HepG2 (cell line): ENCODE data around the gene MAP2K7. TPM values are rescaled to one million over a fixed set of nuclear protein-coding genes. Genes with fewer than 3 reads are reported as not detected.

Experiments used
- EED ChIP-seq: sonication (generic); formaldehyde crosslinking; IDR thresholded peaks from 2 replicates; pipeline ENCODE4 v1.5.0; 2020; ENCODE audit warnings: mild to moderate bottlenecking, missing genetic modification reagents
- ELF1 ChIP-seq: sonication (generic); formaldehyde crosslinking; IDR thresholded peaks from 2 replicates; pipeline ENCODE4 v1.4.0; 2020; ENCODE audit warnings: missing genetic modification reagents
- NFYB ChIP-seq: sonication (generic); formaldehyde crosslinking; IDR thresholded peaks from 2 replicates; pipeline ENCODE4 v1.4.0; 2020; ENCODE audit warnings: missing genetic modification reagents
- NRL ChIP-seq: sonication (generic); formaldehyde crosslinking; IDR thresholded peaks from 2 replicates; pipeline ENCODE4 v1.5.0; 2020; ENCODE audit warnings: missing genetic modification reagents, mild to moderate bottlenecking, moderate library complexity, borderline replicate concordance
- PAWR ChIP-seq: sonication (generic); formaldehyde crosslinking; IDR thresholded peaks from 2 replicates; pipeline ENCODE4 v1.4.0; 2020; ENCODE audit warnings: missing genetic modification reagents, mild to moderate bottlenecking, borderline replicate concordance
- PAX8 ChIP-seq: sonication (generic); formaldehyde crosslinking; IDR thresholded peaks from 2 replicates; pipeline ENCODE4 v1.8.0; 2022; ENCODE audit warnings: mild to moderate bottlenecking, missing genetic modification reagents, borderline replicate concordance
- RXRA ChIP-seq: sonication (generic); formaldehyde crosslinking; IDR thresholded peaks from 2 replicates; pipeline ENCODE4 v1.5.1; 2020; ENCODE audit warnings: missing genetic modification reagents
- ZBTB3 ChIP-seq: sonication (generic); formaldehyde crosslinking; IDR thresholded peaks from 2 replicates; pipeline ENCODE4 v1.4.0; 2020; ENCODE audit warnings: low read depth, mild to moderate bottlenecking, moderate library complexity, missing genetic modification reagents, borderline replicate concordance
- ZC3H4 ChIP-seq: sonication (generic); formaldehyde crosslinking; IDR thresholded peaks from 2 replicates; pipeline ENCODE4 v1.4.0; 2020; ENCODE audit warnings: missing genetic modification reagents, borderline replicate concordance
- ZNF12 ChIP-seq: sonication (generic); formaldehyde crosslinking; IDR thresholded peaks from 2 replicates; pipeline ENCODE4 v1.5.0; 2020; ENCODE audit warnings: missing genetic modification reagents
- ZNF160 ChIP-seq: sonication (generic); formaldehyde crosslinking; IDR thresholded peaks from 2 replicates; pipeline ENCODE4 v1.8.0; 2022; ENCODE audit warnings: mild to moderate bottlenecking, inconsistent platforms, missing genetic modification reagents
- ZNF234 ChIP-seq: sonication (generic); formaldehyde crosslinking; conservative IDR thresholded peaks from 2 replicates; pipeline ENCODE4 v1.5.1; 2020; ENCODE audit warnings: mild to moderate bottlenecking, missing genetic modification reagents
- ZNF333 ChIP-seq: sonication (generic); formaldehyde crosslinking; IDR thresholded peaks from 2 replicates; pipeline ENCODE4 v1.4.0; 2020; ENCODE audit warnings: mild to moderate bottlenecking, missing genetic modification reagents, borderline replicate concordance
- ZNF564 ChIP-seq: sonication (generic); formaldehyde crosslinking; IDR thresholded peaks from 2 replicates; pipeline ENCODE4 v1.8.1; 2023; ENCODE audit warnings: mild to moderate bottlenecking, missing genetic modification reagents
- ZNF607 ChIP-seq: sonication (generic); formaldehyde crosslinking; IDR thresholded peaks from 2 replicates; pipeline ENCODE4 v1.5.1; 2020; ENCODE audit warnings: missing genetic modification reagents, mild to moderate bottlenecking, borderline replicate concordance
- ZNF761 ChIP-seq: sonication (generic); formaldehyde crosslinking; conservative IDR thresholded peaks from 2 replicates; pipeline ENCODE4 v1.4.0; 2020; ENCODE audit warnings: mild to moderate bottlenecking, missing genetic modification reagents
- polyA plus RNA-seq, 8 experiments: library from polyadenylated mRNA; depleted of rRNA in 3 of 8; stranded (reverse) in 7 of 8; unstranded in 1 of 8; fragments of >200 nt; fragmentation: Illumina TruSeq in 4 of 8; extraction: Trizol in 4 of 8; gene quantifications; 2 replicates each; pipeline versions ENCODE4 v1.2.1 to v1.2.3, GENCODE V29; 2011 to 2016; ENCODE audit warnings: low read depth in 4 of 8, missing spikeins in 1 of 8, mixed read lengths in 1 of 8; ENCODE audit not compliant: insufficient read depth in 1 of 8
- total RNA-seq, 5 experiments: library from RNA; depleted of rRNA; stranded (reverse); fragments of >200 nt; fragmentation: Illumina TruSeq; extraction: Trizol; gene quantifications; 2 replicates each; pipeline ENCODE4 v1.2.3, GENCODE V29; 2016; ENCODE audit warnings: low read depth in 1 of 5
- TF ChIP-seq, protein P1 (sequence below): sonication (generic); formaldehyde crosslinking; IDR thresholded peaks from 2 replicates; pipeline ENCODE4 v1.4.0; 2020; ENCODE audit warnings: missing genetic modification reagents
- TF ChIP-seq, protein P2 (sequence below): sonication (generic); formaldehyde crosslinking; IDR thresholded peaks from 2 replicates; pipeline ENCODE4 v1.5.0; 2020; ENCODE audit warnings: mild to moderate bottlenecking, missing genetic modification reagents, moderate library complexity
- TF ChIP-seq, protein P3 (sequence below): sonication (generic); formaldehyde crosslinking; IDR thresholded peaks from 2 replicates; pipeline ENCODE4 v1.5.0; 2020; ENCODE audit warnings: missing genetic modification reagents
- TF ChIP-seq, protein P4 (sequence below): sonication (generic); formaldehyde crosslinking; IDR thresholded peaks from 2 replicates; pipeline ENCODE4 v1.9.0; 2021; ENCODE audit warnings: missing genetic modification reagents, mild to moderate bottlenecking, borderline replicate concordance
- TF ChIP-seq, protein P5 (sequence below): sonication (generic); formaldehyde crosslinking; IDR thresholded peaks from 2 replicates; pipeline ENCODE4 v1.4.0; 2020; ENCODE audit warnings: mild to moderate bottlenecking, missing genetic modification reagents

The MAP2K7 gene
- total and polyA plus RNA-seq, 2 of the 13 experiments (the other 11 are each of a cell fraction or from before 2014, with no cell fraction given): 9.0 to 10.8 TPM

DNA sequence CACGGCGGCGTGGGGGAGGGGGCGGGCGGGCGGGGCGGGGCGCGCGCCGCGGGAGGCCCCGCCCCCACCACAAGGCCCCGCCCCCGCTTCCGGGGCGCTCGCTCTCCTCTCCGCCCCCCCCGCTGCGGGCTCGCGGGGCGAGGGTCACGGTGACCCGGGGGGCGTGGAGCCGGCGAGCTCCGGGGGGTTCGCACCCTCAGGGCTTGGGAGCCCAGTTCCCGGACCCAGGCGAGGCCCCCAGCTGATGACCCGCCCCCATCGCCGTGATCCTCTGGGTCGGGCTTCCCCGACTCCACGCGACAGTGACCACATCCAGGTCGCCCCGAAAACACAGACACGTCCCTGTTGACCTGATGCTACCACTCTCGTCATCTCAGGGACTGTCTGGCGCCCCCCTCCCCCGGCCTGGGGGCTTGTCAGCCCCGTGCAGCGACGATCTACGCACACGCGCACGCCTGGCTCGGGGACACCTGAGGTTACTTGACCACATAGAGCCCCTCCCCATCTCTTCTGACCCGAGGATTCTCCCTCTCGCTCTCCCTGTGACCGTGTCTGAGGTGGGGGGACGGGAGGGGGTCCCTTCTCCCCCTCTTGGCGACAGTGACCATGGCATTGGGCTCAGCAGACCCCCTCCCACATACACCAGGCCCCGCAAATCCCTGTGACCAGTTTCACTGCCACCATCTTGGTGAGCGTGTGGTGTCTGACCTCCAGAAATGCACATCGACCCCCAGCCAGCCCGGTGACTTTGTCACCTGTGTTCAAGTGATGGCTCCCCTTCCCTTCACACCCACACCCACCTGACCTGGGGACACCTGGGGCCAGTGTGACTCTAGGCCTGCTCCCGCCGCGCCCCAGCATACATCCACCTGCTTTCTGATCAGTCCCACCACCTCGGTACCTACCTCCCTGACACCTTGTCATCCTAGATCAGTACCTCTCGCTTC is 670 bp downstream of the MAP2K7 start (continued):
- TF ChIP-seq ZNF160 (CRISPR knock-in tag): no peak
- TF ChIP-seq ZNF12 (CRISPR knock-in tag): no peak
- TF ChIP-seq ZNF564 (CRISPR knock-in tag): no peak
- no peak for TF ChIP-seq ZNF761 (CRISPR knock-in tag)
- TF ChIP-seq NRL: no peak
- TF ChIP-seq, protein P1, sequence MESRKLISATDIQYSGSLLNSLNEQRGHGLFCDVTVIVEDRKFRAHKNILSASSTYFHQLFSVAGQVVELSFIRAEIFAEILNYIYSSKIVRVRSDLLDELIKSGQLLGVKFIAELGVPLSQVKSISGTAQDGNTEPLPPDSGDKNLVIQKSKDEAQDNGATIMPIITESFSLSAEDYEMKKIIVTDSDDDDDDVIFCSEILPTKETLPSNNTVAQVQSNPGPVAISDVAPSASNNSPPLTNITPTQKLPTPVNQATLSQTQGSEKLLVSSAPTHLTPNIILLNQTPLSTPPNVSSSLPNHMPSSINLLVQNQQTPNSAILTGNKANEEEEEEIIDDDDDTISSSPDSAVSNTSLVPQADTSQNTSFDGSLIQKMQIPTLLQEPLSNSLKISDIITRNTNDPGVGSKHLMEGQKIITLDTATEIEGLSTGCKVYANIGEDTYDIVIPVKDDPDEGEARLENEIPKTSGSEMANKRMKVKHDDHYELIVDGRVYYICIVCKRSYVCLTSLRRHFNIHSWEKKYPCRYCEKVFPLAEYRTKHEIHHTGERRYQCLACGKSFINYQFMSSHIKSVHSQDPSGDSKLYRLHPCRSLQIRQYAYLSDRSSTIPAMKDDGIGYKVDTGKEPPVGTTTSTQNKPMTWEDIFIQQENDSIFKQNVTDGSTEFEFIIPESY (CRISPR knock-in tag): no peak
- no peak for TF ChIP-seq ZNF333 (CRISPR knock-in tag)
- TF ChIP-seq, protein P2, sequence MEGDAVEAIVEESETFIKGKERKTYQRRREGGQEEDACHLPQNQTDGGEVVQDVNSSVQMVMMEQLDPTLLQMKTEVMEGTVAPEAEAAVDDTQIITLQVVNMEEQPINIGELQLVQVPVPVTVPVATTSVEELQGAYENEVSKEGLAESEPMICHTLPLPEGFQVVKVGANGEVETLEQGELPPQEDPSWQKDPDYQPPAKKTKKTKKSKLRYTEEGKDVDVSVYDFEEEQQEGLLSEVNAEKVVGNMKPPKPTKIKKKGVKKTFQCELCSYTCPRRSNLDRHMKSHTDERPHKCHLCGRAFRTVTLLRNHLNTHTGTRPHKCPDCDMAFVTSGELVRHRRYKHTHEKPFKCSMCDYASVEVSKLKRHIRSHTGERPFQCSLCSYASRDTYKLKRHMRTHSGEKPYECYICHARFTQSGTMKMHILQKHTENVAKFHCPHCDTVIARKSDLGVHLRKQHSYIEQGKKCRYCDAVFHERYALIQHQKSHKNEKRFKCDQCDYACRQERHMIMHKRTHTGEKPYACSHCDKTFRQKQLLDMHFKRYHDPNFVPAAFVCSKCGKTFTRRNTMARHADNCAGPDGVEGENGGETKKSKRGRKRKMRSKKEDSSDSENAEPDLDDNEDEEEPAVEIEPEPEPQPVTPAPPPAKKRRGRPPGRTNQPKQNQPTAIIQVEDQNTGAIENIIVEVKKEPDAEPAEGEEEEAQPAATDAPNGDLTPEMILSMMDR: no peak
- no peak for TF ChIP-seq EED (CRISPR knock-in tag)
- TF ChIP-seq PAWR: no peak
- TF ChIP-seq, protein P3, sequence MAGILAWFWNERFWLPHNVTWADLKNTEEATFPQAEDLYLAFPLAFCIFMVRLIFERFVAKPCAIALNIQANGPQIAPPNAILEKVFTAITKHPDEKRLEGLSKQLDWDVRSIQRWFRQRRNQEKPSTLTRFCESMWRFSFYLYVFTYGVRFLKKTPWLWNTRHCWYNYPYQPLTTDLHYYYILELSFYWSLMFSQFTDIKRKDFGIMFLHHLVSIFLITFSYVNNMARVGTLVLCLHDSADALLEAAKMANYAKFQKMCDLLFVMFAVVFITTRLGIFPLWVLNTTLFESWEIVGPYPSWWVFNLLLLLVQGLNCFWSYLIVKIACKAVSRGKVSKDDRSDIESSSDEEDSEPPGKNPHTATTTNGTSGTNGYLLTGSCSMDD (CRISPR knock-in tag): no peak
- TF ChIP-seq ELF1: no peak
- TF ChIP-seq ZC3H4 (CRISPR knock-in tag): no peak
- TF ChIP-seq ZBTB3 (CRISPR knock-in tag): 0 out of 2 replicates have a peak, but pooled peaks have one; percentile 15
- no peak for TF ChIP-seq ZNF607 (CRISPR knock-in tag)
- TF ChIP-seq, protein P4, sequence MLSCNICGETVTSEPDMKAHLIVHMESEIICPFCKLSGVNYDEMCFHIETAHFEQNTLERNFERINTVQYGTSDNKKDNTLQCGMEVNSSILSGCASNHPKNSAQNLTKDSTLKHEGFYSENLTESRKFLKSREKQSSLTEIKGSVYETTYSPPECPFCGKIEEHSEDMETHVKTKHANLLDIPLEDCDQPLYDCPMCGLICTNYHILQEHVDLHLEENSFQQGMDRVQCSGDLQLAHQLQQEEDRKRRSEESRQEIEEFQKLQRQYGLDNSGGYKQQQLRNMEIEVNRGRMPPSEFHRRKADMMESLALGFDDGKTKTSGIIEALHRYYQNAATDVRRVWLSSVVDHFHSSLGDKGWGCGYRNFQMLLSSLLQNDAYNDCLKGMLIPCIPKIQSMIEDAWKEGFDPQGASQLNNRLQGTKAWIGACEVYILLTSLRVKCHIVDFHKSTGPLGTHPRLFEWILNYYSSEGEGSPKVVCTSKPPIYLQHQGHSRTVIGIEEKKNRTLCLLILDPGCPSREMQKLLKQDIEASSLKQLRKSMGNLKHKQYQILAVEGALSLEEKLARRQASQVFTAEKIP: no peak
- TF ChIP-seq RXRA: peak; percentile 34; the same call in 1 of the 2 replicates
- TF ChIP-seq, protein P5, sequence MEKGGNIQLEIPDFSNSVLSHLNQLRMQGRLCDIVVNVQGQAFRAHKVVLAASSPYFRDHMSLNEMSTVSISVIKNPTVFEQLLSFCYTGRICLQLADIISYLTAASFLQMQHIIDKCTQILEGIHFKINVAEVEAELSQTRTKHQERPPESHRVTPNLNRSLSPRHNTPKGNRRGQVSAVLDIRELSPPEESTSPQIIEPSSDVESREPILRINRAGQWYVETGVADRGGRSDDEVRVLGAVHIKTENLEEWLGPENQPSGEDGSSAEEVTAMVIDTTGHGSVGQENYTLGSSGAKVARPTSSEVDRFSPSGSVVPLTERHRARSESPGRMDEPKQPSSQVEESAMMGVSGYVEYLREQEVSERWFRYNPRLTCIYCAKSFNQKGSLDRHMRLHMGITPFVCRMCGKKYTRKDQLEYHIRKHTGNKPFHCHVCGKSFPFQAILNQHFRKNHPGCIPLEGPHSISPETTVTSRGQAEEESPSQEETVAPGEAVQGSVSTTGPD (CRISPR knock-in tag): no peak
- no peak for TF ChIP-seq ZNF234 (CRISPR knock-in tag)
- TF ChIP-seq NFYB (CRISPR knock-in tag): no peak
- TF ChIP-seq PAX8: no peak
